ENCODE data around the gene LPP.
A peak's percentile ranks its signal among the peaks of the same experiment; 100 is the strongest.

GRCh38 chr3:188283347-188283746 is 129.4 kb downstream of the LPP start:
- TF ChIP-seq CTCF (optimal IDR thresholded peaks at IDR 0.05 in 1 of 3, IDR thresholded peaks at IDR 0.05 in 1 of 3, conservative IDR thresholded peaks at IDR 0.05 in 1 of 3; ENCODE audit: extremely low read depth in 1 of 3, insufficient read depth in 2 of 3, low read length in 3 of 3), result peak in 2 of 3 experiments; percentile 26 to 39
- no peak for TF ChIP-seq EZH2 (IDR thresholded peaks at IDR 0.05; ENCODE audit: low read length)

Measured in keratinocyte (primary cell).